ENCODE results near the gene REST. TPM values are rescaled to one million over a fixed set of nuclear protein-coding genes. Genes with fewer than 3 reads are reported as not detected.
A peak's percentile ranks its signal among the peaks of the same experiment; 100 is the strongest.

Gene REST
- total and polyA plus RNA-seq, 9 of the 15 experiments (the other 6 are each of a cell fraction or from before 2014, with no cell fraction given), result 2.9 to 24.0 (median 19.2) TPM

GRCh38 chr4:56863441-56864139 lies 44.1 kb upstream of the REST start:
- no peaks in the 10 kb centered on the region for H3K9me3 ChIP-seq (replicated peaks; ENCODE audit: control insufficient read depth, insufficient read depth, low read depth, low read length)
- WGBS (ENCODE audit: insufficient coverage, low coverage, missing lambda C conversion rate), result 1% methylated on average over 5 of the region's 7 CpGs
- peaks cover 14 to 40% of the 10 kb centered on the region in 2 experiments; a peak in 4 of 5 replicates for H3K27me3 ChIP-seq (ENCODE audit: control insufficient read depth in 2 of 2, insufficient read depth in 2 of 2, low read length in 2 of 2)
- POLR2A ChIA-PET, result no interaction called here
- in situ Hi-C loops (cut with MboI), result no loop called here
- ATAC-seq (peak; percentile 35; the same call in 1 of the 3 replicates), FAIRE-seq (no peak), DNase-seq (ENCODE audit: extremely low read depth in 1 of 4, low spot score in 3 of 4) (no peak)
- no peaks in the 10 kb centered on the region for H3K36me3 ChIP-seq (ENCODE audit: control insufficient read depth, insufficient read depth, low read length)
- H3K9ac ChIP-seq (ENCODE audit: insufficient read depth in 1 of 2, low read depth in 2 of 2, low read length in 2 of 2), result no peak overlapping the region
- no peaks in the 10 kb centered on the region; the same call in 1 of the 2 replicates for H4K20me1 ChIP-seq (replicated peaks; ENCODE audit: control insufficient read depth, insufficient read depth, low read length)
- H3K4me2 ChIP-seq (ENCODE audit: insufficient read depth, low read length), result no peak overlapping the region
- CTCF ChIA-PET (ENCODE audit: low intra/inter-chr PET ratio), result no interaction called here
- TF ChIP-seq MBD1 (CRISPR knock-in tag; IDR thresholded peaks at IDR 0.05) (no peak), NFE2 (IDR thresholded peaks at IDR 0.05; ENCODE audit: low read depth) (no peak), CHD1 (IDR thresholded peaks at IDR 0.05; ENCODE audit: low read length) (no peak), NKRF (IDR thresholded peaks at IDR 0.05; ENCODE audit: borderline replicate concordance) (no peak), ELF1 (tag; IDR thresholded peaks at IDR 0.05) (no peak), ZFP36 (IDR thresholded peaks at IDR 0.05; ENCODE audit: low read depth, low read length, partially characterized antibody) (no peak), ILK (tag; IDR thresholded peaks at IDR 0.05; ENCODE audit: borderline replicate concordance, low read depth) (no peak), ZNF175 (CRISPR knock-in tag; IDR thresholded peaks at IDR 0.05; ENCODE audit: low read depth) (no peak), ZNF644 (tag; IDR thresholded peaks at IDR 0.05; ENCODE audit: low read depth) (no peak)
- H2AFZ ChIP-seq (ENCODE audit: low read depth, low read length), result no peak overlapping the region
- no peaks in the 10 kb centered on the region for H3K79me2 ChIP-seq (ENCODE audit: control insufficient read depth, insufficient read depth, low read length)
- no peak overlapping the region for H3K27ac ChIP-seq (ENCODE audit: extremely low read depth, low read depth, low read length)
- H3K9me1 ChIP-seq (ENCODE audit: control insufficient read depth, insufficient read depth, low read length), result no peaks in the 10 kb centered on the region
- H3K4me1 ChIP-seq (replicated peaks in 1 of 2; ENCODE audit: control insufficient read depth in 2 of 2, insufficient read depth in 2 of 2, low read length in 2 of 2), result no peaks in the 10 kb centered on the region
- BruUV-seq (replicated peaks), result no TSS peak
- intact Hi-C loops (cut with micrococcal nuclease), result no loop called here
- H3K4me3 ChIP-seq, result no peak overlapping the region

Data from K562 (cell line).